ENCODE data around the gene TRIM32.

- TF ChIP-seq CTCF (IDR thresholded peaks at IDR 0.05) (no peak), POLR2A (IDR thresholded peaks at IDR 0.05) (no peak), POLR2AphosphoS5 (IDR thresholded peaks at IDR 0.05) (no peak), EP300 (IDR thresholded peaks at IDR 0.05) (no peak)
Observed at GRCh38 chr9:116741086-116741740, 54.1 kb downstream of the TRIM32 start.

Data from upper lobe of left lung (tissue), 4 donors.